SHP77 treated with DMSO at 0.1 percent for 48 hours (cell line): Measurements from ENCODE around the gene RAPGEF1.
A peak's percentile ranks its signal among the peaks of the same experiment; 100 is the strongest.

ENCODE experiments used
- DNase-seq: peaks from one replicate; lab custom pipeline; 2025; lab: John Stamatoyannopoulos, UW

RAPGEF1 gene

DNA sequence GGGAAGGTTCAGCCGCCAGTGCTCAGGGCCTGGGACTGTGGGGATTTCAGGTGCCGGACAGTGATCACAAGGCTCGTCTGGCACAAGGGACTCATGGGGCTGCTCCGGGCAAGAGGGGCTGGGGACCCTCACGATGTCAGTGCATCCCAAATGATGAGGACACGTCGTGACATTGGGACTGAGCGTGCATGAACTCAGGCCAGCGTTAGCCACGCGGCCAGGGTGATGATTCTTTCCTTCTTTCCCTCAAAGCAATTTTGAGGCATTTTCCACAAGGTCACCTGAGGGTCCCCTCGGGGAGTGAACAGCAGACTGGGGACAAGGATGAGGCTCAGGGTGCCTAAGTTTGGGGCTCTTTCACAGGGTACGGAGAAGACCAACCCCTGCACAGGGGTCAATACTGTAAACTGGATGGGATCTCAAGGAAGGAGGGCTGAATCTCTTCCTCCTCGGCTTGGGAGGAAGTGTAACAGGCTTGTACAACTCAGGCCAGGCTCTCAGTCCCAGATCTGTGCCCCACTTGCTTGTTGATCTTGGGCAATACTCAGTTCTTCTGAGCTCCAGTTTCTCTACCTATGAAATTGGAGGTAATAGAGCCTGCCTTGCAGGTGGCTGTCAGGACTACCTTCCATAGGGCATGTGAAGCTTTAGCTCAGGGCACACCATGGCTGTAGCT is 116.1 kb downstream of the RAPGEF1 start:
- DNase-seq: no peak

DNA sequence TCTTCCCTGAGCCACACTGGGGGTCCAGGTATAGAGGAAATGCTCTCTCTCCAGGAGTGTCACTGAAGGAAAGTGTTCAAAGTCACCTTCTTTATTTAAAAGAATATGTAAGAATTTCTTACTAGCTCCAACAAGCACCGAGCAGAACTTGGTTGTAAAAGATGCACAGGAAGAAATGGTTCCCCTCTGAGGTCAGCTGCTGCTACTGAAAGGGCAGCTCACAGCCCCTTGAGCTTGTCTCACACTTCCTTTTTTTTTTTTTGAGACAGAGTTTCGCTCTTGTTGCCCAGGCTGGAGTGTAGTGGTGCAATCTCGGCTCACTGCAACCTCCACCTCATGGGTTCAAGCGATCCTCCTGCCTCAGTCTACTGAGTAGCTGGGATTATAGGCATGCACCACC is 117.4 kb downstream of the RAPGEF1 start:
- no peak for DNase-seq

DNA sequence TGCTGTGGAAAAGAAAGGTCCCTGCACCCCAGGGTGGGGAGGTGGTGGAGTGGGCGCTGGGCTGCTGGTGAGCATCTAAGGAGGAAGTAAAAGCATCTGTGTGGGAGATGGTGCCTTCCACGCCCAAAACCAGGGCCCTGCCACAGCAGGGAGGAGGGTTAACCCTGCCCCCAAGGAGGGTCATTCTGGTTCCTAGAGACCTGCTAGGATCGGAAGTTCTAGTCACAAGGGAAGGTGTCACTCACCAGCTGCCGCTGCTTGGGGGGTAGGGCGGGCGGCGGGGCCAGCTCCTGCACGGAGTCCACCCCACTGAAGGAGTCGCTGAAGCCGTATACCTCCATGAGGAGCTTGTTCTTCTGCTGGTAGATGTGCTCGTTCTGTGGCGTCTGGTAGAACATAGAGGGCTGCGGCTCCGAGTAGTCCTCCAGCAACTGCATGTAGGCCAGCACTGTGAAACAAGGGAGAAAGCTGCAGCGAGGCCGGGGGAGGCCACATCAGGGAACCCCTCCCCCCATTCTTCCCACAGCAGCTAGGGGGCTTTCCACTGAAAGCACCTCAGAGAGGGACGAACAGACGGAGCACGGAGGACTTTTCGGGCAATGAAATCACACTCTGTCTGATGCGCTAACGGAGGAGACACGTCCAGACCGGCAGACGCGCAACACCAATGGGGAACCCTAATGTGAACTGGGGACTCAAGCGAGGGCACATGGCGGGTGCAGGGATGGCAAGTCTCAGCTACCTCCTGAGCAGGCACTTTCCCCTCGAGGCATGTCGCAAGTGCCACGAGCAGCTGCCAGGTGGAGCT is 118.1 kb downstream of the RAPGEF1 start:
- no peak for DNase-seq

DNA sequence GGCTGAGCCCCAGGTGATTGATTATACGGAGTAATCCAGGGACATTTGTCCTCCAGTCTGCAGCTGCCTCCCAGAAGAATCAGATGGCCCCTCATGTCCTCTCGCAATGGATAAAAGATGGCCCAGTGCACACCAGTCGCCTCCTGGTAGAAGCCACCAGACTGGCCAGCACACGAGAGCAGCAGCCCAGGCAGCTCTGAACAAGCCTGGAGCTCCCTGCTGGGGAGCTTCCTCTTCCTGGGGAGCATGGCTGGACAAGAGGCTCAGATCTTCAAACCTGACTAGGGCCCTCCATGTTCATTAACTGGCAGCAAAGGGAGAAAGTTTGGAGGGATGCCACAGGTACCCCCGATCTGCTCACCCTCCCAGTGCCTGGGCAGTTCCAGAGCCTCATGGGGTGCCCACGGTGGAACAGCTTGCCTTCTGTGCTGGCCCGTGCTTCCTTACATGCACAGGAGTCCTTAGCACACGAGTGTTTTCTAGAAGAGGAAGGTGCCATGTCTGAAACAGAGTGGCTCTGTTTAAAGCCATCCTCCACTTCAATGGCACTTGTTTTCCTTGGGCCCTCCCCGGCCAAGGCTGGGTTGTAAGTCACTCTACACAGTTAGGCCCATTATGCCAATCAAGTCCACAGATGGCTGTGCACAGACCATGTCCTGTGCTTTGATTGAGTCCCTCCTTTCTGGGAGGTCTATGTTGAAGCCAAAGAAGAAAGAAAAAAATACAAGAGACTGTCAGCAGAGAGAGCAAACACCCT is 118.9 kb downstream of the RAPGEF1 start:
- no peak for DNase-seq

DNA sequence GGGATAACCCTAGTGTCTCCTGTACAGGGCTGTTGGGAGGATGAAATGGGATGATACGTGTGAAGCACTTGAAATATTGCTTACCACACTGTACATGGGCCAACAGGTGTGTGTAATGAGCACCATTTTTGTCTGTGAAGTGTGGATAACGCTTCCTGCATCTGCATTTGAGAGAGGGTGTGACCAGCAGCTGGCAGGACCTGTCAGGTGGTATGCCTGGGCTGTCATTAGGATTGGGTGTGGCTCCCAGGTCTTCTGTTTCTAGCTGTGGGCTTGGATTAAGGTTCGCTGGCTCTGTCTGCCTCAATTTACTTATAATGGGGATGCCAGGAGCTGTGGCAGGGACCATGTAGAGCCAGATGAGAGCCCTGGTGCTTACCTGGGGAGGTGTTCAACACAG is 120.2 kb downstream of the RAPGEF1 start:
- no peak for DNase-seq

DNA sequence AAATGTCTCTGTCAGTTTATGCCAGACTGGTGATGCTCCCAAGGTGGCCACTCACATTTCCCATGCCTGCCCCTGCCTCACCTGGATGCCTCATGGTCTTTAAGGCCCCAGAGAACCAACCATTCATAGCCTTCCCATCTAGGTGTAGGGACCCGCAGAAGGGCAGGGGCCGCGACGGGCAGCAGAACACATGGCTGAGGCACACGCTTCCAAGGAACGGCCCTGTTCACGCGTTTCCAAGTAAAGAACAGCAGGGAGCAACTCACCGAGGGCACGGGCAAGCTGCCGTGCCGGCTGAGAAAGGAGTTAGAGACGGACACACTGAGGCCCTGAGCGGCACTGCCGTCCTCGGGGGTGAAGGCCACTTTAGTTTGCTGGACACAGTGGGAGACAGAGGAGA is 121.1 kb downstream of the RAPGEF1 start:
- no peak for DNase-seq

DNA sequence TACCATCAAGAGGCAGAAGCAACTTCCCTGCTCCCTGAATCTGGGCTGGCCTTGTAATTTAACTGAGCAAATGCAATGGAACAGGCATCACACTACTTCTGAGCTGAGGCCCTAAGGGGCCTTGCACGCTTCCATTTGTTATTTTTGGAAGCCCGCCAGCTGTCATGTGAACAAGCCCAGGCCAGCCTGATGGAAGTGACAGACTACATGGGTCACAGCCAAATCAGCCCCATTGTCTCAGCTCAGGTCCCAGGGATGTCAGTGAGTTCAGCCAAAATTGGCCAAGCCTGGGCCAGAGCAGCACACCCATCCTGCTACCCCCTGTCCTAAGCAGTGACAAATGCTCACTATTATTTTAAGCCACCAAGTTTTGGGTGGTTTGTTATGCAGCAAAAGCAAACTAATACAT is 121.8 kb downstream of the RAPGEF1 start:
- peak; percentile 68 for DNase-seq

DNA sequence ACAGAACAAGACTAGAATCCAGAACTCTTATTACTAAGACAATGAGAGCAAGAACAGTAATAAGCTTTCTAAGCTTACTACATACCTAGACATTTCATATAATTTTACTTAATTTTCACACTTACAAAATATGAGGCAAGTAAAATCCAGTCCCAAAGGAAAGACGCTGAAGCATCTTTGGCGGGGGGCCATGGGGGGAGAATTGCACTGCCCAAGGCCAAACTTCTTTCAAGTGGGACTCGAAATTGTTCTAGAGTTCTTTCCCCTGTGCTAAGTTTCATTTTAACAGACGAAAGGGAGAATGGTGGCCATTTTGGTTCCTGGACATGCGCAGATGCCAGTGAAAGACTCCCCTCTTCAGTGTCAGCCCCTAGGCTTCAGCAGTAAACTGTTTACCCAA is 122.3 kb downstream of the RAPGEF1 start:
- DNase-seq: no peak

DNA sequence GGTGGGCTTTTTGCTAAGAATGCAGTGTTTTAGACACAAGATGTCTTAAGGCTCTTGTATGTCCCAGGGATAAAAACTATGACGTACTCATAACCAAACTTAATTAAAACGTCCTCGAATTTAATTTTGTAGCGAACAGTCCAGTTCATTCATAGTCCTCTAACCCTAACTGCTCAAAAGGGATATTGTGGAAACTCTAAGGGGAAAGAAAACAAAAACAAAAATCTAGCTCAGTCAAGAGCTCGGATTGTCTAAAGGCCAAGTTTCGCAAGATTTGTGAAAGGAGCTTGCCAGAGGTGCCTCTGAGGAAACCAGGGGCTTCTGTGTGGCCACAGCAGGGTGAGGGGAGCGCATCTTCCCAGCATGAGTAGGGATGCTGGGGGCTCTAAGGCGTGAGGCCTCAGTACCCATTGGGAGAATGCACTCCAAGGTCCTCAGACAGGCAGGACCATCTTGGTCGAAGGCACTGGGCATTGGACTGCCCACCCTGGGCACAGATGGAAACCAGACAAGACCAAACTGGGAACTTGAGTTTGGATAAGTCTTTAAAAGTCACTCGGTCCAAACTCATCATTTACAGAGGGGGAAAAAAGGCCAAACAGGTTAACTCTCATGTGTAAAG is 122.8 kb downstream of the RAPGEF1 start:
- DNase-seq: no peak

DNA sequence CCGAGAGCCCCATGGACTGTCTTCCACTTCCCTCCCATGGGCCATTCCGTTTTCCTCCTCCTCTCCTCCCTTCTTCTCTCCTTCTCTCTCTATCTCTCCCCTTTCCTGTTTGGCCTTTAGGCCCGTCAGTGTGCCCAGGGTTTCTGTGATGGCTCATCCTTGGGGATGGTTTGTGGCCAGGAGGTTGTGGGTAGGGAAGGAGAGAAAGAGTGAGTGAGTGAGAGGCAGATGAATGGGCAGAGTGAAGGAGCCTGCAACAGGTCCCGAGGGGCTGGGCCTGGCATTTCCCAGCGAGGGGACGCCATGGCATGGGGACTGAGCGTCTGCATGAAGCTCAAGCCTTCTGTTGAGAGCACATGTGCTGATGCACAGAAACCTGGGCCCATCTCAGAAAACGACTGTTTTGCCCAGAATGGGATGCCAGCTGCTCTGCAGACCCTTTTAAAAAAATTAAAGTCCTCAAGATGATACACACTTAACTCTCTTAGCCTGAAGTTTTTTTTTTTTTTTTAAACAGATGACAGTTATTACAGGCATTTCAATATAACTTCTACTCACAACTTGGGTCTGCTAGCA is 125.4 kb downstream of the RAPGEF1 start:
- no peak for DNase-seq

DNA sequence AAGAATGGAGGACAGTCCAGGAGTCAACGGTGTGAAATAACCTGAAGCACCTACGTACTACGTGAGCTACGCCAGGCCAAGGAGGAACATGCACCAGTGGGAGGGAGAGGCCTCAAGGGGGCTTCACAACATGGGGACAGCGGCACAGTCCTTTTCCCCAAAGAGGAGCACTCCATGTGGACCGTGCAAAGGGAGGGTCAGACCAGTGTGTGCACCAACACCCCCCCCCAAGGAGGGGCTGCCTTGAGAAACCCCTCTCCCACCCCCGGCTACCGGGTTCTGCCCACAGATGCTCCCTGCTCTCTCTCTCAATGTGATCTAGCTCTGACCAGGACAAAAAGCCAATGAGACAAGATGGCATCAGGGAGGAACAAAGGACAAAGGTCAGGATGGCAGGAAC is 126.0 kb downstream of the RAPGEF1 start:
- no peak for DNase-seq

DNA sequence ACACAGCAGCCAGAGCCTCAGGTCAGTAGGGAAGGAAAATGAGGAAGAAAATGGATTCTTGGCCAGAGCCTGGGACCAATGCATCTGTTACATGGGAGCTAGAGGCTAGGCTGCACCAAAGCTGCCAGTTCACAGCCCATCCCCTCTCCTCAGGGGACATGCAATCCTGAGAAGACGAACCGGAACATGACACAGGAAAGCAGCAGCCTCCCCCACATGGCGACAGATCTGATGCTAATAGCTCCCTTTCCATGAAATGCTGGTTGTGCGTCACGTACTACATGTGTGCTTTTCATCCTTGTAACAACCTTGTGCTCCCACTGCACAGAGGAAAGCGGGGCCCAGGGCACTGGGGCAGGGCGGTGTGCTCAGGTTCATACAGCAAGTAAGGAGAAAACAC is 127.0 kb downstream of the RAPGEF1 start:
- no peak for DNase-seq

DNA sequence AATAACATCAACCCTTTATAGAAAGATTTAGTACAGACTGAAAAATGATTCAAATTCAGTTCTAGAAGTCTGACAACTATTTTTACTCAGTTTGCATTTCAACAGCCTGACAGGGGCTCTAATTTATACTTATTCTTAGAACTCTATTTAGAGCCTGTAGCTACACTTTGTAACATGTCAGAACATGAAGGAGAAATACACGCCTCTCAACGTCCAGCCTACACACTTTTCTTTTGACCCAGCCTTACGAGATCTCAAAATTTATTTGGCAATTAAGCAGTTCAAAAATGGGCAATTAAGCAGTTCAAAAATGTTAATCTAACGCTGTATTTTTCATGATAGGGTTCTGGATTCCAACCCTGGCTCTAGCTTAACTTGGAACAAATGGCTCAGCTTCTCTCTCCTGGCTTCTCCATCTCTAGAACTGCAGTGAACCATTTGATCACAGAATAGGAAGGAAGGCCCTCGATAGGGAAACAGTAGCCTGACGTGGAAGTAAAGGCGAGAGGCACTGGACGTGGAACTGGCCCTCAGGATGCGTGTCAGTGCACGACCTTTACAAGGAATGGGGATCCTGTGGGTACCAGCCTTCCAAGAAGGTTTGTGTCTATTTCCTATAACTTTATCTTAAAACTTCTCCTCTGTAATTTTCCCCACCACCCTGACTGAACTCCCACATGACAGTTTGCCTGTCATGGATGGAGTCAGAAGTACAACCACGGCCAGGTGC is 128.1 kb downstream of the RAPGEF1 start:
- DNase-seq: no peak

DNA sequence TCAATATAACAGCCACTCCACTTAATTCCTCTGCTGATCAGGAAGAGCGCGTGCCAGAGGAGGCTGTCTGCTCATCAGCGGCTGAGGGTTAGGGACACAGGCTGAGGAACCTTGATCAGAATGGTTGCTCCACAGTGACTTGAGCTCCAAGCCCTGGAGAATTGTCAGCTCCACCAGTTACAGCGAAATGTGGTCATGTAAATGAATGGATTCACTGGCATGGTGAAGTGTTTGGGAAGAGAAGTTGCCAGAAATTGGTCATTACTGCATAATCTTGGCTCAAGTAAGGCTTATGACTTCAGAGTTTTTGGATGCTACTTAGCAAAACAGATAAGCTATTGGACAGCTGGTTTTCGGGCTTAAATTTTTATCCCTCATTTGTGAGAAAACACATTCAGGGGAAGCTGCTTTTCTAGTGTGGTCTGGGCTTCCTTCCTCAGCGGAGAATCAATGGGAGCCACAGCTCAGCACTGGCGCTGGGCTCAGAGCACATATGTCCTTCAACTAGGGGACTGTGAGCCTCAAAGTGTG is 129.6 kb downstream of the RAPGEF1 start:
- no peak for DNase-seq

DNA sequence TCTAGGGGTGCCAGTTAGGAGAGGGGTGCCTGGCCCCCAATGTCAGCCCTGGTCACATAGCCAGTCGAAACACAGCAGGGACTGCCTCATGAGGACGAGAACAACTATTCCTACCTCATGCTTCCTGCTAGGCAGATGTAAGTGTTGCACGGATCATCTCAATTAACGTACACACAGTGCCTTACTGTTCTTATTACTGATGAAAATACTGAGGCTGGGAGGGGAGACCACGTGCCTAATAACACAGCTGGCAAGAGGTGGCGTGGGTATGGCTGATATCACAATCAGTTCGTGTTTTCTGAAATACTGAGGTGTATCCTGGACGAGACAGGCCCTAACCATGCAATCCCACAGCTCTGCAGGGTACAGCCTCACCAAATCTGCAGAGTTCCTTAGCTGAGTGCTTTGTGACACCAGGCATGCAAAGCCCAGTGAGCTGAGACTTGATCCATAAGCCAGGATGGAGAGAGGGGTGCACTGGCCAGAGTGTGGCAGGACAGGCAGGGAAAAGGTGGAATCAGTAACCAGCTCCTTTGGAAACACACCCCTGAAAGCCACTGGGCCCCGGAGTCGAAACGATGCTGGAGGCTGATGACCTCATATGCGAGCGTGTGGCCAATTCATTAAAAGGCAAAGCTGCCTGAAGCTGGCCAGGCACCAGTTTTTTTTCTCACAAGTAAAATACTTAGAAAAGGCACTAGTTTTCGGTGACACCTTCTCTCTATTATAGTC is 130.6 kb downstream of the RAPGEF1 start:
- no peak for DNase-seq

DNA sequence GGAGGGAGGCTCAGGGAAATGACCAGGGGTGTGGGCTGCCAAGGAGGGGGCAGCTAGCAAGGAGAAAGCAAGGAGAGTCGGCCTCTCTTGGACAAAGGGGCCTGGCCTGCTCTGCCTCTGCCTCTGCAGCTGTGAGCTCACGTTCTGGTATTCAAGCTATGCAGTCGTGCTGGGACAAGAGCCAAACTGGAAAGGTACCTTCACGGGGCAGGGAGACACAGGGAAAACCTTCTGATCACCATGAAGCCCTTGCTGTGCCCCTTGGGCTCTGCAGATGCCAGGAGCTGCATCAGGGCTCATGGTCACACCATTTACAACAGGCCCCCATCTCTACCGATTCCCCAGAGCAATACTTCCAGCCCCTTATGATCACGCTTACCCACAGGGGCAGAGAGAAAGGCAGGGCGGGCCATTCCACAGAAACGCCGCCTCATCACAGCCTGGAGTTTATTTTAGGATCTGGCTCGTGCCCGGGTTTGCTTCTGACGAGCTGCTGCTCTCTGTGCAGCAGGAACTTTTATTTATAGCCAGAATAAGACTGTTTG is 131.3 kb downstream of the RAPGEF1 start:
- DNase-seq: no peak

DNA sequence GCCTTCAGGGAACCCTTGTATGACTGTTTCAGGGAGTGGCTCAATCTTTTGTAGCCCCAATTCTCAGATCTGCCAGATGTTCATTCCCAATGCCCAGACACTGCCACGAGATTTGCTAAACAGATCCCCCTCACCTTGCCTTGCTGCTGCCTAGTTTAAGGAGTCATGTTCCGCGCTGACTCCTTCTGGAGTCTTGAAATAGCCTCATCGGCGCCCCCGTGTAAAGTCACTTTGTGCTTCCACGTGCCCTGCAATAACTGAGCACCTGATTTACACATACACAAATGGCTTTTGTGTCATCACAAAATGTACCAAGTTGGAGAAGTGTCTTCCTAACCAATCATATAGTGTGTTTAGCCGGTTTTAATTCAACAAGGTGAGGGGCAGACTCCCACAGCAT is 132.3 kb downstream of the RAPGEF1 start:
- no peak for DNase-seq

DNA sequence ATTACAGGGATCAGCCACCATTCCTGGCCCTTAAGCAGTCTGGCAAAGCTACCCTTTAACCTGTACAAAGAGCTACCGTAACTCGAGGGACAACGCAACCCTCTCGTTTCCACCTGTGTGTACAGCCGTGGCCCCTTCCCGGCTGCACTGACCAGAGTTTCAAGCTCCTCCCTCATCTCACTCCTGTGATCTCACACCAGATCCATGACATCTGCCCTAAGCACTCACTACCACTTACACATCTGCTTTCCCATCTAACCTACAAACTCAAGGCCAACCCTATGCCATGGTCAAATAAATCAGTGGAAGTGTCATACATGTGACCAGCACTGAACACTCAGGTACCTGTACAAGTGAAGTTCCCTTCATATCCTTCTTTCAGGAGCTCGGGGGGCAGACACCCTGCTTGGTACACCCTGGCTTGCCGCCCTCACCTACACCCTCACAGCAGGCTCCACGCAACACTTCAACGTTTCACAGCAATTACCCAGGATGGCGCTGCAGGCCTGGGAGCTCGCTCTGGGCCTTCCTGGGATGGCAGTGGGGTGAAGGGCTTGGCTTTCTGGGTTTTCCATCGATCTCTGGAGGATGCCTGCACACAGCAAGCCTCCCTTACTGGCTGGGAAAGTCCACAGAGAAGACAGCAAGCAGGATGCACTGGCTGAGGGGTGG is 132.8 kb downstream of the RAPGEF1 start:
- no peak for DNase-seq

DNA sequence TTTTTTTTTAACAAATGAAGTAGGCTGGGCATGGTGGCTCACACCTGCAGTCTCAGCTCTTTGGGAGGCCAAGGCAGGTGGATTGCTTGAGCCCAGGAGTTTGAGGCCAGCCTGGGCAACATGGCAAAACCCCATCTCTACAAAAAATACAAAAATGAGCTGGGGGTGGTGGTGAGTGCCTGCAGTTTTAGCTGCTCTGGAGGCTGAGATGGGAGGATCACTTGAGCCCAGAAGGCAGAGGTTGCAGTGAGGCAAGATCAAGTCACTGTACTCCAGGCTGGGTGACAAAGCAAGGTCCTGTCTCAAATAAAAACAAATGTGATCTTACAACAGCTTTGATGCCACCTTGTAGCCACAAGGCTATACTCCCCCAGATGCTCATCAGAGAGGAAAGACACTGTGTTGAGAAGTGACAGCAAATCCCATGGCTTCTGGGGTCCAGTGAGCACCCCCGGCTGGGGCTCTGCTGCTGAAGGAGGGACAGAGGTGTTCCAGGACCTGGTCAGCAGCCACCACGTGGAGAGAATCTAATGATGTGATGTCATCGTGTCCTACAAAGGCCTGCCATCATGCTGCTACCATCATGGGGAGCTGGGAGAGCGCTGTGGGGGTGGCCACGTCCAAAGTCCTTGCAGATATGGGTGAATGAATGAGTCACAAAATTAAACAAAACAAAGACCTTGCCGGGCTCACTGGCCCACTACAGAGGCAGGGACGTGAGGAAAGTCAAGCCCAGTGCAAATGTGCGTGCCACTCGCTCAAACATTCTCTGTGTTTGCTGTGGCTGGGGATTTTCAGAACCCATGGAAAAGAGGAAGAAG is 133.9 kb downstream of the RAPGEF1 start:
- DNase-seq: no peak
